AG04449 (cell line): ENCODE data around the gene PPL.
A peak's percentile ranks its signal among the peaks of the same experiment; 100 is the strongest.

Source experiments
- CTCF ChIA-PET: fragments of 350-600 bp; formaldehyde crosslinking; extraction: SDS; loops from one replicate; lab custom pipeline; 2021; ENCODE audit warnings: antibody characterized with exemption; lab: Yijun Ruan, JAX
- POLR2A ChIA-PET: fragments of 400-600, 350-600 bp; formaldehyde crosslinking; extraction: SDS; loops from one replicate; lab custom pipeline; 2020; ENCODE audit warnings: antibody characterized with exemption, inconsistent platforms; lab: Yijun Ruan, JAX
- DNase-seq: peaks from one replicate; pipeline ENCODE4 v3.0.0-alpha.2; 2010; ENCODE audit warnings: low read depth, low spot score
- H3K4me3 ChIP-seq: 2 replicates; pipeline ENCODE4 v1.5.1; 2011; ENCODE audit warnings: low read depth, mild to moderate bottlenecking, control low read depth, low read length
- CTCF ChIP-seq: IDR thresholded peaks from one replicate; pipeline ENCODE4 v1.5.1; 2011; ENCODE audit warnings: mild to moderate bottlenecking, moderate library complexity, low read length, control low read depth, inconsistent platforms; ENCODE audit not compliant: insufficient read depth; ENCODE audit errors: missing control alignments

PPL gene

DNA sequence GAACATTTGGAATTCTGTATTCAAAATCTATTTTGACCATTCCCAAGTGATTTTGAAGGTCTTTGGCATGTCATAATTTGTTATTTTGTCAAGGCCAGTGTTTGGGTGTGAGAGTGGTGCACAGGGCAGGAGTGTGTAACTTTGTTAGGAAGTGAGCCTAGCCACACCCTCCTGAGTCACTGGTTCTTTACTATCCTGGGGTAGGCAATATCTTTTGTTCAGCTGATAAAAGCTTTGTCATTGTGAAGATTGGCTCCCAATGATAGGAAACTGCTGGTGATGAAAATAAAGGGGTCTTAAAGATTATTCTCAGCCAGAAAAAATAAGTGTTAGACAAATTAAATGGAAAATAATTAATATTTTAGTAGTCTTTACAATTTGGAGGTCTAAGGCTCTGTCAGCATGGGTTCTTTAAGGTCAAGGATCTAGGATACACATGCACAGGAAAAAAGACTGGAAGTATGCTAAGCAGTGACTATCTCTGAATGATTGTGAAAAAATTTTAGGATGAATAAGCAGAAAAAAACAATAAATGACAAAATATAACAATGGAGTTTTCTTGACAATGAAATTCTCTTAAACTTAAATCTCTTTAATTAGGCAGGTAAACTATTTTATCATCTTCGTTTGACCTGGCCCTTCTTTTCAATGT, 84.6 kb downstream of the PPL start:
- CTCF ChIA-PET: interaction anchor here (3.3 kb wide), 1 partner anchor 104 kb away, joined by 20 read pairs; no protein-coding TSS in a partner anchor
- TF ChIP-seq CTCF: no peak
- no peak overlapping the region for H3K4me3 ChIP-seq
- DNase-seq: no peak
- POLR2A ChIA-PET: no interaction called here

- DNase-seq: no peak
- peak overlapping the region; percentile 18 for H3K4me3 ChIP-seq
- POLR2A ChIA-PET: no interaction called here
- TF ChIP-seq CTCF: no peak
- CTCF ChIA-PET: interaction anchor here (1.9 to 3.3 kb wide), 2 partner anchors 43 to 106 kb away, joined by 5 to 20 read pairs; no protein-coding TSS in a partner anchor
These were observed 86.7 kb downstream of the PPL start for GRCh38 chr16:4850211-4850610.

DNA sequence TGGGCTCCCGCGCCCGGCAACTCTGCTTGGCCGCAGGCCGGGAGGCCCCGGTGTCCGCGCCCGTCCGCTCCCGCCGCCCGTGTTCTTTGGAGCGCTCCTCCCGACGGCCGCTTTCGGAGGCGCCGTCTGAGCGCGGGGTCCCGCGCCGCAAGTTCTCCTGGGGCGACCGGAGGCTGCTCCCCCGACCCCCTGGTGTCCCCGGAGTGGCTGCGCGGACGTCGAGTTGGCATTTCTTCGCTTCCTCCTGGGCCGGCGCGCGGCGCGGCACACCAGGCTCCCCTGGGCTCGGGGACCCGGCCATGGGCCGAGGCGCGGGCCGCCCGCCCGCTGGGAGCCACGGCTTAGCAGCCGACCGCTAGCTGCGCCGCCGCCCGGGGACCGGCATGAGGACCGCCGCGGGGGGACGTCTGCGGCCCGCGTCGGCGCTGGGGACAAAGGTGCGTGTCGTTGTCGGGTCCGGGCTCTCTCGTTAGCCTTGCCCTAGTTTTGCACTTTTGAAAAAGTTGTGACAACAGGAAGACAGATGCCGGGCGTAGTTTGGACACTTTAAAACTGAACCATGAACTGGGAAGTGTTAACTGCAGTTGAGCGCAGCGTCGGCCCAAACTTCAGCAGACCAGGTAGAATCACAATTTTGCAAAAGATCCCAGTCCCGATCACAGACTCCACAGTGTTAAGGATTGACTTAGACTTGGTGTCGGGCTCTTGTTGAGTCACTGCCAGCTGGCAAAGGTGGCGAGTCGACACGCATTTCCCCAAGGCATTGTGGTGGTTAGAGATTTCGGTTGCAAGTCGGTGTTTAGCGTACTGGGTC, 89.0 kb downstream of the PPL start:
- no peak for DNase-seq
- ChIA-PET POLR2A (interaction anchor here (0.6 to 1.5 kb wide), 5 partner anchors 9 to 97 kb away, joined by 3 to 5 read pairs (median 3); no protein-coding TSS in a partner anchor), CTCF (interaction anchor here (1.2 to 2.3 kb wide), 3 partner anchors 36 to 110 kb away, joined by 3 to 18 read pairs (median 5); partner anchors contain the start of gene SEC14L5)
- H3K4me3 ChIP-seq: peak overlapping the region; percentile 72
- no peak for TF ChIP-seq CTCF

- peak within 1 kb of the TSS; percentile 72 for H3K4me3 ChIP-seq
- ChIA-PET POLR2A (interaction anchor here (0.6 to 1.5 kb wide), 4 partner anchors 10 to 98 kb away, joined by 3 to 5 read pairs (median 3); no protein-coding TSS in a partner anchor), CTCF (interaction anchor here (0.9 to 2.3 kb wide), 7 partner anchors 10 to 111 kb away, joined by 3 to 18 read pairs (median 4); partner anchors contain the start of gene SEC14L5)
- TF ChIP-seq CTCF: no peak
- DNase-seq: peak; percentile 41
These were observed 89.8 kb downstream of the PPL start, which contains the start of the genes GLYR1 and UBN1 for GRCh38 chr16:4846901-4847773. Gene GLYR1, minus strand, starts transcription at chr16:4847288. Its CDS starts 23 bp downstream, at chr16:4847265. Gene UBN1, plus strand, starts transcription at chr16:4847481. Its CDS starts 5,437 bp downstream, at chr16:4852918.

DNA sequence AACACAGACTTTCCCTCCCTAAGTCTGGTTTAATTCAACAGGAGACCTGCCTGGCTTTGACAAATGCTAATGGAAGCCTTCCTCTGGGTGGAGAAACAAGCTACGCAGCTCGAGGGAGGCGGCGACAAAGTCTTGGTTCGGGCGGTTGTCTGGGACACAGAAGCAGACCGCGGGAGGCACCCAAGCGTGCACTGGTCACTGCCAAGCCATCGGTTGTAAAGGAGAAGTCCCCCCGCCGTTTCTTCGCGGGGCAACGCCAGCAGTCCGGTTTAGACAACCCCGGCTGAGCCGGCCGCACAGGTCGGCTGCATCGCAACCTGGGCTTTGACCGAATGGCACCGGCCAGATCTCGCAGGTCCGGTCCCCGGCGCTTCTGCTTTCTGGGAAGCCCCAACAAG, 90.4 kb downstream of the PPL start:
- DNase-seq: no peak
- ChIA-PET CTCF (interaction anchor here (0.9 to 2.3 kb wide), 6 partner anchors 9 to 112 kb away, joined by 3 to 18 read pairs (median 4); partner anchors contain the start of gene SEC14L5), POLR2A (interaction anchor here (0.7 to 1.5 kb wide), 3 partner anchors 13 to 69 kb away, joined by 3 to 5 read pairs (median 4); partner anchors contain the start of gene ROGDI)
- TF ChIP-seq CTCF: no peak
- H3K4me3 ChIP-seq: peak overlapping the region; percentile 72
